Measurements from ENCODE around the gene PLXNA4. TPM values are rescaled to one million over a fixed set of nuclear protein-coding genes. Genes with fewer than 3 reads are reported as not detected.
A peak's percentile ranks its signal among the peaks of the same experiment; 100 is the strongest.
"Not testable (repeated sequence)": the region's sequence is repeated elsewhere in the genome, so short reads cannot be mapped to it uniquely, and the experiment has no call there.

Gene PLXNA4
- polyA plus RNA-seq, 4 donors: 13.1 to 14.7 (median 13.6) TPM

- no peak for DNase-seq (ENCODE audit: low read depth in 4 of 4, low spot score in 3 of 4)
Observed at GRCh38 chr7:132168239-132168638, 408.0 kb downstream of the PLXNA4 start.

- not testable (repeated sequence) for DNase-seq (ENCODE audit: low read depth in 4 of 4, low spot score in 3 of 4)
Observed at GRCh38 chr7:132165695-132166094, 410.6 kb downstream of the PLXNA4 start.

GRCh38 chr7:132164558-132165125 lies 411.6 kb downstream of the PLXNA4 start:
- no peak for DNase-seq (ENCODE audit: low read depth in 4 of 4, low spot score in 3 of 4)

- no peak for DNase-seq (ENCODE audit: low read depth in 4 of 4, low spot score in 3 of 4)
Observed at GRCh38 chr7:132162556-132163144, 413.6 kb downstream of the PLXNA4 start.

- DNase-seq (ENCODE audit: low read depth in 4 of 4, low spot score in 3 of 4): no peak
Observed at GRCh38 chr7:132161976-132162375, 414.3 kb downstream of the PLXNA4 start.

- DNase-seq (ENCODE audit: low read depth in 4 of 4, low spot score in 3 of 4): no peak
Observed at GRCh38 chr7:132161533-132161915, 414.7 kb downstream of the PLXNA4 start.

GRCh38 chr7:132160611-132161532 lies 415.4 kb downstream of the PLXNA4 start:
- DNase-seq (ENCODE audit: low read depth in 4 of 4, low spot score in 3 of 4): peak in 1 of 4 donors; percentile 3

GRCh38 chr7:132158841-132159240 lies 417.4 kb downstream of the PLXNA4 start:
- no peak for DNase-seq (ENCODE audit: low read depth in 4 of 4, low spot score in 3 of 4)

GRCh38 chr7:132158166-132158565 lies 418.1 kb downstream of the PLXNA4 start:
- DNase-seq (ENCODE audit: low read depth in 4 of 4, low spot score in 3 of 4): no peak

- DNase-seq (ENCODE audit: low read depth in 4 of 4, low spot score in 3 of 4): no peak
Observed at GRCh38 chr7:132155715-132156114, 420.6 kb downstream of the PLXNA4 start.

- DNase-seq (ENCODE audit: low read depth in 4 of 4, low spot score in 3 of 4): no peak
Observed at GRCh38 chr7:132154695-132155471, 421.4 kb downstream of the PLXNA4 start.

- no peak for DNase-seq (ENCODE audit: low read depth in 4 of 4, low spot score in 3 of 4)
Observed at GRCh38 chr7:132154248-132154647, 422.0 kb downstream of the PLXNA4 start.

- DNase-seq (ENCODE audit: low read depth in 4 of 4, low spot score in 3 of 4): no peak
Observed at GRCh38 chr7:132152131-132152889, 424.0 kb downstream of the PLXNA4 start.

GRCh38 chr7:132150711-132151110 lies 425.6 kb downstream of the PLXNA4 start:
- DNase-seq (ENCODE audit: low read depth in 4 of 4, low spot score in 3 of 4): no peak

GRCh38 chr7:132149436-132150304 lies 426.6 kb downstream of the PLXNA4 start:
- no peak for DNase-seq (ENCODE audit: low read depth in 4 of 4, low spot score in 3 of 4)

- DNase-seq (ENCODE audit: low read depth in 4 of 4, low spot score in 3 of 4): no peak
Observed at GRCh38 chr7:132148876-132149275, 427.4 kb downstream of the PLXNA4 start.

GRCh38 chr7:132145466-132145865 lies 430.8 kb downstream of the PLXNA4 start:
- DNase-seq (ENCODE audit: low read depth in 4 of 4, low spot score in 3 of 4): no peak

GRCh38 chr7:132145063-132145462 lies 431.2 kb downstream of the PLXNA4 start:
- no peak for DNase-seq (ENCODE audit: low read depth in 4 of 4, low spot score in 3 of 4)

GRCh38 chr7:132142006-132142405 lies 434.3 kb downstream of the PLXNA4 start:
- no peak for DNase-seq (ENCODE audit: low read depth in 4 of 4, low spot score in 3 of 4)

Data from right renal pelvis (tissue), 4 donors.